Measurements from ENCODE around the gene UGT1A8.
"Not testable (repeated sequence)": the region's sequence is repeated elsewhere in the genome, so short reads cannot be mapped to it uniquely, and the experiment has no call there.

Gene UGT1A8
- 0 reads per million in 3 experiments for total RNA-seq

GRCh38 chr2:233617476-233617875, at the start of gene UGT1A8:
TSS of gene UGT1A8 (plus strand) at chr2:233617633. CDS start at chr2:233617708, 75 bp downstream.
- not testable (repeated sequence) for DNase-seq

DNA sequence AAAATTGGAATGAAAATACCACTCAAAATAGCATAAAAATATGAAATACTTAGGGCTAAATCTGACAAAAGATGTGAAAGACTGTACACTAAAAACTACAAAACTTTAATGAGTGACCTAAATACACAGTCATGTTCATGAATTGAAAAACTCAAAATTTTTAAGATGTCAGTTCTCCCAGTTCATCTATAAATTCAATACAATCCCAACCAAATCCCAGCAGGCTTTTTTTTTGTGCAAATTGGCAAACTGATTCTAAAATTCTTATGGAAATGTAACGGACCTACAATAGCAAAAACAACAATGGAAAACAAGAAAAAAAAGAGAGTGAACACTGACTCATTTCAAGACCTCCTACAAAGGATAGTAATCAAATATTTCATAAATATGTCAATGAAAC, 46.4 kb upstream of the UGT1A8 start:
- no peak for DNase-seq

DNA sequence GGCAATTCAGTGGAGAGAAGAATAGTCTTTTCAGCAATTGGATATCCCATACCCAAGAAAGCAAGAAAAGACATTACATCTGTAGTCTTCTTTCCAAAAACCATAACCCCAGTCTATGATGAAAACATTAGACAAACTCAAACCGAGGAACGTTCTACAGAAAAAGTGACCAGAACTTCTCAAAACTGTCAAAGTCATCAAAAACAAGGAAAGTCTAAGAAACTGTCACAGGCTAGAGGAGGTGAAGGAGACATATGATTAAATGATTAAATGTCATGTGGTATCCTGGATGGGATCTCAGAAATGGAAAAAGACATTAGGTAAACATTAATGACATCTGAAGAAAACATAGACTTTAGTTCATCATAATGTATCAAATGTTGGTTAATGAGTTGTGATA, 46.0 kb upstream of the UGT1A8 start:
- no peak for DNase-seq

GRCh38 chr2:233572468-233572867, 45.0 kb upstream of the UGT1A8 start:
- DNase-seq = no peak

DNA sequence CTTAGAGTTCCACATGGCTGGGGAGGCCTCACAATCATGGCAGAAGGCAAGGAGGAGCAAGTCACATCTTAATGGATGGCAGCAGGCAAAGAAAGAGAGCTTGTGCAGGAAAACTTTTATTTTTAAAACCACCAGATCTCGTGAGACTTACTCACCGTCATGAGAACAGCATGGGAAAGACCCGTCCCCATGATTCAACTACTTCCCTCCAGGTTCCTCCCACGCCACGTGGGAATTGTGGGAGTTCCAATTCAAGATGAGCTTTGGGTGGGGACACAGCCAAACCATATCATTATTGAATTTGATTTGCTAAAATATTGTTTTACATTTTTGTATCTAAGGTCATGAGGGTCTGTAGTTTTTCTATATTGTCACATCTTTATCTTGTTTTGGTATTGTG, 40.1 kb upstream of the UGT1A8 start:
- DNase-seq = not testable (repeated sequence)

DNA sequence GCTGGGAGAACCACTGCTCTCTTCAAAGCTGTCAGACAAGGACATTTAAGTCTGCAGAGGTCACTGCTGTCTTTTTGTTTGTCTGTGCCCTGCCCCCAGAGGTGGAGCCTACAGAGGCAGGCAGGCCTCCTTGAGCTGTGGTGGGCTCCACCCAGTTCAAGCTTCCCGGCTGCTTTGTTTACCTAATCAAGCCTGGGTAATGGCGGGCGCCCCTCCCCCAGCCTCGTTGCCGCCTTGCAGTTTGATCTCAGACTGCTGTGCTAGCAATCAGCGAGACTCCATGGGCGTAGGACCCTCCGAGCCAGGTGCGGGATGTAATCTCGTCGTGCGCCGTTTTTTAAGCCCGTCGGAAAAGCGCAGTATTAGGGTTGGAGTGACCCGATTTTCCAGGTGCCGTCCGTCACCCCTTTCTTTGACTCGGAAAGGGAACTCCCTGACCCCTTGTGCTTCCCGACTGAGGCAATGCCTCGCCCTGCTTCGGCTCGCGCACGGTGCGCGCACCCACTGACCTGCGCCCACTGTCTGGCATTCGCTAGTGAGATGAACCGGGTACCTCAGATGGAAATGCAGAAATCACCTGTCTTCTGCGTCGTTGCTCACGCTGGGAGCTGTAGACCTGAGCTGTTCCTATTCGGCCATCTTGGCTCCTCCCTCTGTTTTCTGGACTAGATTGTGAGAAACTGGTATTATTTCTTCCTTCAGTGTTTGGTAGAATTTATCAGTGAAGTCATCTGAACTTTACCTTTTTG, 34.0 kb upstream of the UGT1A8 start:
- not testable (repeated sequence) for DNase-seq

GRCh38 chr2:233584210-233584609, 33.2 kb upstream of the UGT1A8 start:
- DNase-seq = no peak

GRCh38 chr2:233588400-233588799, 29.0 kb upstream of the UGT1A8 start:
- DNase-seq = no peak

GRCh38 chr2:233592706-233593105, 24.7 kb upstream of the UGT1A8 start:
- DNase-seq = not testable (repeated sequence)

DNA sequence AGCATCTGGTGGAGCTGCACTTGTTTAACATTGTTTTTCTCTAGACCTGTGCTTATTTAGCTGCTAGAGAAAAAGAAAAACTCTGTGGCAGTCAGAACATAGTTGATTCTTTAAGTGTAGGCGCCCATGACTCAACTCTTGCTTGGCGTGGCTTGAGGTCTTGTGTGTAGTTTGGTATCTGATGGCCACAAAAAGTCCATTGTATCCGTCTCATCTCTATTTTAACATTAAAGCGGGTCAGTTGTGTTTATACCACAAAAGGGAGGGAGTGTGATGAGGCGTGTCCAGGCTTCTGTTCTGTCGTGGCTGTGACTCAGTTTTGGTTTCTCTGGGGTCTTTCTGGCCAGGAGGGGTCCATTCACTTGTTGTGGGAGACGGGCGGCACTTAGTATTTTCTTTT, 24.2 kb upstream of the UGT1A8 start:
- no peak for DNase-seq

- no peak for DNase-seq
Observed at GRCh38 chr2:233597522-233597921, 19.9 kb upstream of the UGT1A8 start.

GRCh38 chr2:233598952-233599351, 18.5 kb upstream of the UGT1A8 start:
- no peak for DNase-seq

- DNase-seq = no peak
Observed at GRCh38 chr2:233600386-233600785, 17.0 kb upstream of the UGT1A8 start.

- no peak for DNase-seq
Observed at GRCh38 chr2:233602076-233602475, 15.4 kb upstream of the UGT1A8 start.

GRCh38 chr2:233603520-233603919, 13.9 kb upstream of the UGT1A8 start:
- no peak for DNase-seq

DNA sequence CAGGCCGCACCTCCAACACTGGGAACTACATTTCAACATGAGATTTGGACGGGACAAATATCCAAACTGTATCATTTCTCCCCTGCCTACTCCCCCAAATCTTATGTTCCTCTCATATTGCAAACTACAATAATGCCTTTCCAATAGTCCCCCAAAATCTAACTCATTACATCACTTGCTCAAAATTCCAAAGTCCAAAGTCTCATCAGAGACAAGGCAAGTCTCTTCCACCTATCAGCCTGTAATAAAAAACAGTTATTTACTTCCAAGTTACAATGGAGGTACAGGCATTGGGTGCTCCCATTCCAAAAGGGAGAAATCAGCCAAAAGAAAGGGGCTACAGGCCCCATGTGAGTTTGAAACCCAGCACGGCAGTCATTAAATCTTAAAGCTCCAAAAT, 12.6 kb upstream of the UGT1A8 start:
- DNase-seq = no peak

DNA sequence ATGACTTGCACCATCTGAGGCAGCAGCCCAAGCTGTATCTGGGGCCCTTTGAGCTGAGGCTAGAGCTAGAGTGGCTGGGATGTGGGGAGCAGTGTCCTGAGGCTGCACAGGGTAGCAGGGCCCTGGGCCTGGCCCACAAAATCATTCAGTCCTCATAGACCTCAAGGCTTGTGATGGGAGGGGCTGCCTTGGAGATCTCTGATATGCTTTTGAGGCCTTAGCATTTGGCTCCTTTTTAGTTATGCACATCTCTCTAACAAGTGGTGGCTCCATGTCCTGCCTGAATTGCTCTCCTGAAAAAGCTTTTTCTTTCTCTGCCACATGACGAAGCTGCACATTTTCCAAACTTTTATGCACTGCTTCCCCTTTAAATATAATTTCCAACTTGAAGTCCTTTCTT, 11.8 kb upstream of the UGT1A8 start:
- no peak for DNase-seq

DNA sequence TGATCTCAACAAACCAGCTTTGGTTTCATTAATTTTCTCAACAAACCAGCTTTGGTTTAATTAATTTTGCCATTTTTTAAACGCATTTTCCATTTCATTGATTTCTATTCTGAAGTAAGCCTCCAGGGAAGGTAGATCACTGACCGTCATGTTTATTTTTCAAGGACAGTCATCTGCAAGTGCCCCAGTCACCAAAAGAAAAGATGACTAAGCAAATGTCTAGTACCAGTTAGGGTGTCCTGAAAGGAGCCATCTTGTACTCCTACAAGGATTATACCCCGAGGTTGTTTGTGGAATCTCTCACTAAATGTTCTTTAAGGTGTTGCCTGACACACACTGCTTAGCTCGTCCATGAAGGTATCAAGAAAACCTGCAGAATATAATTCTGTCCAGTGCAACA, 6.1 kb upstream of the UGT1A8 start:
- no peak for DNase-seq

- DNase-seq = no peak
Observed at GRCh38 chr2:233620204-233620603, 2.8 kb downstream of the UGT1A8 start.

- DNase-seq = not testable (repeated sequence)
Observed at GRCh38 chr2:233621863-233622262, 4.4 kb downstream of the UGT1A8 start.

GRCh38 chr2:233627331-233628025, 10.0 kb downstream of the UGT1A8 start:
- DNase-seq = no peak

DNA sequence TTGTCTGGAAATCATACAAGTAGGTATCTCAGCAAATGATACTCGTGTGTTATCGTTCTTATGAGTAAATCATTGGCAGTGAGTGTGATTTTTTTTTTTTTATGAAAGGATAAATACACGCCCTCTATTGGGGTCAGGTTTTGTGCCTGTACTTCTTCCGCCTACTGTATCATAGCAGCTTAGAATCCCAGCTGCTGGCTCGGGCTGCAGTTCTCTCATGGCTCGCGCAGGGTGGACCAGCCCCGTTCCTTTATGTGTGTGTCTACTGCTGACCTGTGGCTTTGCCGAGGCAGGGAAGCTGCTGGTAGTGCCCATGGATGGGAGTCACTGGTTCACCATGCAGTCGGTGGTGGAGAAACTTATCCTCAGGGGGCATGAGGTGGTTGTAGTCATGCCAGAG, 18.9 kb downstream of the UGT1A8 start, which contains the start of gene UGT1A10:
Gene UGT1A10 (plus strand): TSS at position 143 of the 400 bp plus-strand sequence. CDS start 75 bp downstream, at position 218.
- not testable (repeated sequence) for DNase-seq

DNA sequence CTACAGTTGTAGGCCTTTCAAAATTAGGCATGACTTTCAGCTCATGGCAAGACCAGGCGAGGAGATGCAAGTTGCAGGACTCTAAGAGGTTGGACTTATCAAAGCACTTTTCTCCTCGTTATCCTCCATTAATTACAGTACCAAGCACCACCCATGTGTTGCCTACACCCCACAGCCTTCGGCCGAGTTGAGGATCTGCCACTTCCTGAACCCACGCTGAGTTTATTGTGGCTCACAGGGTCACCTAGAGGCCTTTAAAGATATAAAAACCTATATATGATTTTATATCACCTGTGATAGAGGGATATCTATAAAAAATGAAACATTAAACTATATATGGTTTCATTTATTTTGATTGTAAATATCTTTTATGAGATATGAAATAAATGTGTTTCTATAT, 21.4 kb downstream of the UGT1A8 start:
- DNase-seq = no peak

DNA sequence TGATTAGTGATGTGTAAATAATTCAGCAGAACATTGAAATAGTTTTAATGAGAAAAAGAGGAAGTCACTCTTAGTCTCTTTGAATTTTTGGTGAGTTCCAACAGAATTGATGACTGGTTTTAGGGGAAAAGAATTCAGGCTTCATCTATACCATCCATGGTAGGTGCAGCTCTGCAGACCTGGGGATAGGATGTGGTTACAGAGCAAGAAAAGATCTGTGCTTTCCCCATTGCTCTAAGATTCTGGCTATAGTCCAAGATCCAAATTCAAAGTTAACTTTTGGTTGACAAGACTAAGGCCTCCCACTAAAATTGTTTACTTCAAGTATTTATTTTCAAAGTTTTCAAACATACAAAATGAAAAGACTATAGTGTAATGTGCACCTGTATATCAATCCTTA, 22.4 kb downstream of the UGT1A8 start:
- no peak for DNase-seq

Data from central memory CD4-positive, alpha-beta T cell (primary cell).